Stimulated activated CD4-positive, alpha-beta T cell treated with anti-CD3 and anti-CD28 coated beads, Interleukin-15, amount 100 ng/mL, for 24 hours (primary cell): ENCODE data around the gene PRSS12.
"Not testable (repeated sequence)": the region's sequence is repeated elsewhere in the genome, so short reads cannot be mapped to it uniquely, and the experiment has no call there.

Experiments
- DNase-seq: peaks from one replicate; pipeline ENCODE4 v3.0.0-alpha.2; 2020

The PRSS12 gene, protein sequence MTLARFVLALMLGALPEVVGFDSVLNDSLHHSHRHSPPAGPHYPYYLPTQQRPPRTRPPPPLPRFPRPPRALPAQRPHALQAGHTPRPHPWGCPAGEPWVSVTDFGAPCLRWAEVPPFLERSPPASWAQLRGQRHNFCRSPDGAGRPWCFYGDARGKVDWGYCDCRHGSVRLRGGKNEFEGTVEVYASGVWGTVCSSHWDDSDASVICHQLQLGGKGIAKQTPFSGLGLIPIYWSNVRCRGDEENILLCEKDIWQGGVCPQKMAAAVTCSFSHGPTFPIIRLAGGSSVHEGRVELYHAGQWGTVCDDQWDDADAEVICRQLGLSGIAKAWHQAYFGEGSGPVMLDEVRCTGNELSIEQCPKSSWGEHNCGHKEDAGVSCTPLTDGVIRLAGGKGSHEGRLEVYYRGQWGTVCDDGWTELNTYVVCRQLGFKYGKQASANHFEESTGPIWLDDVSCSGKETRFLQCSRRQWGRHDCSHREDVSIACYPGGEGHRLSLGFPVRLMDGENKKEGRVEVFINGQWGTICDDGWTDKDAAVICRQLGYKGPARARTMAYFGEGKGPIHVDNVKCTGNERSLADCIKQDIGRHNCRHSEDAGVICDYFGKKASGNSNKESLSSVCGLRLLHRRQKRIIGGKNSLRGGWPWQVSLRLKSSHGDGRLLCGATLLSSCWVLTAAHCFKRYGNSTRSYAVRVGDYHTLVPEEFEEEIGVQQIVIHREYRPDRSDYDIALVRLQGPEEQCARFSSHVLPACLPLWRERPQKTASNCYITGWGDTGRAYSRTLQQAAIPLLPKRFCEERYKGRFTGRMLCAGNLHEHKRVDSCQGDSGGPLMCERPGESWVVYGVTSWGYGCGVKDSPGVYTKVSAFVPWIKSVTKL

GRCh38 chr4:118352843-118353533 lies at the start of gene PRSS12:
Gene PRSS12, minus strand, starts transcription at chr4:118353003. Its CDS starts 283 bp downstream, at chr4:118352720.
- peak; percentile 79 for DNase-seq

DNA sequence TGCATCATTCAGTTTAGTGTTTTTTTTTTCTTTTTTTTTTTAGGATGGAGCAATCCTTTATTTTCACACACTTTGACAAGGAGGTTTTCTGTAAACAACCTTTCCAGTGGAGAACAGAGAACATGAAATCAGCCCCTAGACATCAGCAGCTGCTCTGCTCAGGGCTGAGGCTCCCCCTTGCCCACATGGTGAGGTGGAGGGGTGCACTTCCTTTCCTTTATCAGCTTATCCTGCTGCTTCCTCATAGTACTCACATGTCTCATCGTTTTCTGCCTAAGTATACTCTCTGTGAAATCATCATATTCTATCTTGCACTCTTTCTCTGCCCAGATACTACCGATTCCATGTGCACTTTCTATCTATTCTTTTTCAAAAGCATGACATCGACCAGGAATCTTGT lies 47.6 kb upstream of the PRSS12 start:
- no peak for DNase-seq

GRCh38 chr4:118399883-118400282 lies 47.1 kb upstream of the PRSS12 start:
- DNase-seq, result not testable (repeated sequence)

DNA sequence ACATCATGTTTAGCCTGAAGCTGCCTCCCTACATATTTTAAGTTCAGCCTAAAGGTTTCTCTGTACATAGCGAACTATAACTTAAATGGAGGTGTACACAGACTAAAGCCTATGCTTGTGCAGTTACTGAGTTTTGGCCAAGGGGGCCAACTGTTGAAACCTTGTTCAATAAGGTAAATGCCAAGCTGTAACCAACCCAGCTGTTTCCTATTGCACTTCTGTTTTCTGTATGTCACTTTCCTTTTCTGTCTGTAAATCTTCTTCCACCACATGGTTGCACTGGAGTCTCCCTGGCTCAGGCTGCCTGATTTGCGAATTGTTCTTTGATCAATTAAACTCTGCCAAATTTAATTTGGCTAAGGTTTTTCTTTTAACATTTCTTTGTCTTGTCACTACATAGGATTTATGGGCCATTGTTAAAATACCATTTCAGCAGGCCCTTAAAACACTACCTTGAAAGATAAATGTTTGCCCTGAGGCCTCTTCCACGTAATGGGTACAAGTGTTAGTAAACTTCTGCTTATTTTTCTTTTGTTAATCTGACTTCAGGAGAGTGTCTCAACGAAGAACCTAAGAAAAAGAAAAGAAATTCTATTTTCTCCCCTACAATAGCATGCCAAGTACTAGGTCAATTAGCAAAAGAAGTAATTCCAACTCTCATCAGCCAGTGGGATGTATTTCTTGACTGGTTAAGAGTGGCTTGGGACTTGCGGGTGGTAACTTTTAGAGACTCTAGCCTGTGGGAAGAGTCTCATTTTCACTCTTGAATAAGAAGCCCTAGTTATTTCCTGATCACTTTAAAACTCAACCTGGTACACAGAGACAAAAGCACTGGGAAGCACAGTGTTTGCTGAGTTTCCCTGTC lies 45.7 kb upstream of the PRSS12 start:
- DNase-seq, result no peak

GRCh38 chr4:118397623-118397979 lies 44.8 kb upstream of the PRSS12 start:
- no peak for DNase-seq

- DNase-seq, result no peak
Measured at GRCh38 chr4:118396881-118397622, 44.2 kb upstream of the PRSS12 start.

DNA sequence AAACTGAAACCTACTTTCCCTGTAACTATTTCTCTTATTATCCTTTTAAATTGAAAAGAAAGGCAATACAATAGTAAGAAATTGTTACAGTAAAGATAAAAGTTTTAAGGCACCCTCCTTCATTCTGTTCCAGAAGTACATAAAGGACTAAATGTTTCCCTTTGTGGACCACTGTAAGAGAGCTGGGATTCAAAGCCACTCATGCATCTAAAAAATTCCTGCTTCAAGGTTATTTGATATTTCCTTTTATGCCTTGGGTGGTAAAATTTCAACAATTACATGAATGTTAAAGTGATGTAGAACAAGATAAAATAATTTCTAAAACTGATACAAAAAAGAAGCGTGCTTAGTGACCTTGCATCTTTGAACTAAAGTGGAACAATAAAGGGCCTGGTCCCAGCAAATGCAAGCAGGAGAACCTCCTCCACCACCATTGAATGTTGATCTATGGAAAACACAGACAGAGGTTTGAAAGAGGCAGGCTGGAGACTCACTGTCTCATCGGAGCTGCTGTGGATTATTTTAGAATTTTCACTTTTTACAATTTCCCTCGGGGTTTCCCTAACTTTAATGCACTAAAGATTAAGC lies 42.3 kb upstream of the PRSS12 start:
- no peak for DNase-seq

GRCh38 chr4:118392509-118392908 lies 39.7 kb upstream of the PRSS12 start:
- DNase-seq, result not testable (repeated sequence)

DNA sequence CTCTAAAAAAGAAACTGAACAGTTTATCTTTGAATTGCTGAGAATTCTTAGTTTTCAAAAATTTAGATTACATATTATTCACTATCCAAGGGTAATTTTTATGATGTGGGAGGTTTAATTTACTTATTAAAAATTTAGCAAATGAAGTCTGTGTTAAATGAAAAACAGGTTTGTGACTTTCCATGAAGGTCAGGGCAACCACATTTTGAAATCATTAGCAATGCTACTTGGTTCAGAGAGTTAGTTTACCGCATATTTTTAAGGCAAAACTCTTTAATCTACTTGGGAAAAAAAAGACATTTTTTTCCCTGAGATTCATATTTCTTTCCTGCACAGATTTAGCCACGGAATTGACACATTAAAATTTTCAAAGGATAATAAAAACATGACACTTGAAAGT lies 37.3 kb upstream of the PRSS12 start:
- no peak for DNase-seq

DNA sequence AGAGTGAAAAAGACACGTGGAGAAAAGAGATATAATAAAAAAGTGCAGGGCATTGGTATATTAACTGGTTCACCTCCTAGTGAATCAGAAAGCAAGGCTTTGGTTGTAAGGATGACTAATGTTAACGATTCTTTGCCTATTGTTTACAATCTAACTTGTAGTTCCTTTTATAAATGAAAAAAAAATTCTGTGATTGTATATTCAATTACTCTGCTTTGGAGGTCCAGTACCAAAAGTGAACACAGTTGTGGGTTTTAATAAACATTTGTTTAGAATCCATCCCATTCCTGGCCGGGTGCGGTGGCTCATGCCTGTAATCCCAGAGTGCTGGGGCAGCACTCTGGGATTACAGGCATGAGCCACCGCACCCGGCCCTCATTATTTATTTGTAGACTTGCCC lies 36.9 kb upstream of the PRSS12 start:
- DNase-seq, result no peak

- no peak for DNase-seq
Measured at GRCh38 chr4:118388606-118389005, 35.8 kb upstream of the PRSS12 start.

- DNase-seq, result no peak
Measured at GRCh38 chr4:118381902-118382301, 29.1 kb upstream of the PRSS12 start.

DNA sequence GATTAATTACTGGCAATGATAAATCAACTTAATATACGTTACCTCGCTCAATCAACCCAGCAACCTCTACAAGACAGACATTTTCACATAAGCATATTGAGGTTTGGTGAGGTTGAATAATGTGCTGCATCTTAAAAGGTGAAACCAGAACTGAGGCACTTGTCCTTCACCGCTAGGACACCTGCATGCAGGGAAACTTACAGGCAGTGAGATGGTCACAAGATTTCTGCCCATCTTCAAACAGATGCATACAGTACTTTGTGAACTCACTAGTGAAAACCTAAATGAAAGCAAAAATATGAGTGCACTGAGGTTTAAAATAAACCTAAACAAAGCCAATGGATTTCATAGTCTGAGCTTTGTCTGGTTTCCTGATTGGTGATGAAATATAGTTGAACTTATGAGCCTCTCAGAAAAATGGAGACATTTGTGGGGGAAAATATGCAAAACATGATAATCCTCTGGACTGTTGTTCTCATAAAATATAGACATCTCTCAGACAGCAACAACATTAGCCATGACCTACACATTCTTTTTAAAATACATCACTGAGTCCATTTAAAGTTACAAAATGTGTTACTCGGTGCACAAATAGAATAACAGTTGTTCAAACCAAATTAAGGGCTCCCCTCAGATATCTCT lies 20.9 kb upstream of the PRSS12 start:
- DNase-seq, result no peak

- no peak for DNase-seq
Measured at GRCh38 chr4:118372251-118372650, 19.4 kb upstream of the PRSS12 start.

- no peak for DNase-seq
Measured at GRCh38 chr4:118369231-118369630, 16.4 kb upstream of the PRSS12 start.

DNA sequence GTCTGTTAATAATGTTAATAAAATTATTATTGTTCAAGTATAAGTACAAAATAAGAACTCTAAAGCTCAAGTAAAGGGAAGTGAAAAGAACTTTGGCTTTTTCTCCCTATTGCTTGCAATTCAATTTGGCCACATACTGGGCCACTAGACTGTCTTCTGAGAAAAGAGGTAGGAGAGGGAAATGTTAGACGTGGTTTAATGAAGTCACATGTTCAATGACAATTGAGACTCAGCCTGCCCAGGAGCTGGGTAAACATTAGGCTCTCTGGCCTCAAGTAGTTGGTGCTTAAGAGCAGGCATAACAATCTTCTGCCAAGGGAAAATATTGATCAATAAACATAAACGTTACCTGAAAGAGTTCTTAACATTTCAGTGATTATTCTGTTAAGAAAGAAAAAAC lies 15.1 kb upstream of the PRSS12 start:
- no peak for DNase-seq

DNA sequence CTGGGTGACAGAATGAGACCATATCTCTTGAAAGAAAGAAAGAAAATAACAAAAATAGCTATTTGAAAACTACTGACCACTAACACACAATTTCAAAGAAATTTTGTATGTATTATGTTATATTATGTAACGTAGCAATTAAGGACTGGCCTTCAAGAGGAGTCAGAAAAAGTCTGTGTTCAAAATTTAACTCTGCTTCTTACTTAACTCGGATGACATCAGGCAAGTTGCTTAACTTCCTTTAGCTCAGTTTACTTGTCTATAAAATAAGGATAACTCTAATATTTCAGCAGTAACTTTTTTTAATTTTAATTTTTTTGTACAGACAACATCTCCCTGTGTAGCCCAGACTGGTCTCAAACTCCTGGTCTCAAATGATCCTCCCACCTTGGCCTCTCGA lies 14.6 kb upstream of the PRSS12 start:
- no peak for DNase-seq

GRCh38 chr4:118363166-118363565 lies 10.4 kb upstream of the PRSS12 start:
- no peak for DNase-seq

- DNase-seq, result no peak
Measured at GRCh38 chr4:118361192-118361591, 8.4 kb upstream of the PRSS12 start.

DNA sequence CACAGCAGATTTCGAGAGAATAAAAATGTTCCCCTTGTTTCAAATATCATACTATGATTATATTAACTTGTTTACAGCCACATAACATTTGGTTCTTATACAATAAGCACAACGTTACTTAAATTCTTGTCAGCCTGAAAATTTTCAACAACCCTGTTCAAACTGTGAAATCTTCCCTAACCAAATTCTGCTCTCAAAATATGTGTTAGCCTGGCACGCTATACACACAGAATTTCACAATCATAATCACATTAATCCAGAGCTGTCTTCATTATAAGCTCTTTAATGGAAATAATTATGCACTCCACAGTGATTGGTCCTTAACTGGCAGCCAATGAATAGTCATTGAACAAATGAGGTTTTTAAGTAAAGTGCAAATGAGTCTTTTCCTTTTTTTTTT lies 7.3 kb upstream of the PRSS12 start:
- DNase-seq, result no peak

GRCh38 chr4:118357601-118358000 lies 4.8 kb upstream of the PRSS12 start:
- no peak for DNase-seq
